Esophagus squamous epithelium (tissue), 4 donors: ENCODE measurements around the gene RBM19.

Source experiments
- POLR2A ChIP-seq, 4 donors: fragments of 450-650 bp; IDR thresholded peaks; one replicate each; pipeline ENCODE4 v1.6.1; 2017; ENCODE audit warnings: antibody characterized with exemption in 4 of 4, mild to moderate bottlenecking in 4 of 4, moderate library complexity in 3 of 4
- TF ChIP-seq, protein P1 (sequence below), 6 experiments: fragments of 450-650 bp in 4 of 6; fragments of 200-600 bp in 2 of 6; sonication (generic) in 2 of 6; IDR thresholded peaks; one replicate each; pipeline ENCODE4 v1.5.1; 2016 to 2019; ENCODE audit warnings: antibody characterized with exemption in 6 of 6, mild to moderate bottlenecking in 4 of 6, moderate library complexity in 4 of 6

DNA sequence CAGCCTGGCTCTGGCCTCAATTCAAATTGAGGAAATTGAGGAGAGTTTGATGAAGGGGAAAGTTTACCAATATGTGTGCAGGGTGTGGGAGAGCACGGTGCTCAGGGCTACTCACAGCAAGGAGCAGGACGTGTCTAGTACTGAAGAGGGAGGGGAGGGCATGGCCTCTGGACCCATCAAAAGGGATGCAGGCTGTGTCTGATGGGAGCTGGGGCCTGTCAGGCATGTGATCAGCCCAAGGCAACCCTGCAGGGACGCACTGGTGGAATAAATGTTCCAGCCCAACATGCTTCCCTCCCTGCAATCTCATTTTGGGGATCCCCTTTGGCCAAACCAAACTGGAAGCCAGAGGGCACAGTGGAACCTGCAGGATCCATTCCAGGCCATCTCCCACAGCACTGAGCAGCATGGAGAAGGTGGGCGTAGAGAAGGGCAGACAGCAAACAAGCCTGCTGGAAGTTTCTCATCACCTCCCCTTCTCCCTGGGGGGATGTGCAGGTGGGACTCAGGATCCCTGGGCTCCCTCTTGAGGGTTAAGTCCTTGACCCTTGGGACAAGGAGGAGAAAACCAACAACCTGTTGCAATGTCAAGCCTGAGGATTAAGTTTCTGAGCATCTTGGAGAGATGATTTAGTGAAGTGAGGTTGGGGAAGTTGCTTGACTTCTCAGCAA, 17.8 kb upstream of the RBM19 start:
- TF ChIP-seq POLR2A (IDR thresholded peaks at IDR 0.05): no peak
- TF ChIP-seq, protein P1, sequence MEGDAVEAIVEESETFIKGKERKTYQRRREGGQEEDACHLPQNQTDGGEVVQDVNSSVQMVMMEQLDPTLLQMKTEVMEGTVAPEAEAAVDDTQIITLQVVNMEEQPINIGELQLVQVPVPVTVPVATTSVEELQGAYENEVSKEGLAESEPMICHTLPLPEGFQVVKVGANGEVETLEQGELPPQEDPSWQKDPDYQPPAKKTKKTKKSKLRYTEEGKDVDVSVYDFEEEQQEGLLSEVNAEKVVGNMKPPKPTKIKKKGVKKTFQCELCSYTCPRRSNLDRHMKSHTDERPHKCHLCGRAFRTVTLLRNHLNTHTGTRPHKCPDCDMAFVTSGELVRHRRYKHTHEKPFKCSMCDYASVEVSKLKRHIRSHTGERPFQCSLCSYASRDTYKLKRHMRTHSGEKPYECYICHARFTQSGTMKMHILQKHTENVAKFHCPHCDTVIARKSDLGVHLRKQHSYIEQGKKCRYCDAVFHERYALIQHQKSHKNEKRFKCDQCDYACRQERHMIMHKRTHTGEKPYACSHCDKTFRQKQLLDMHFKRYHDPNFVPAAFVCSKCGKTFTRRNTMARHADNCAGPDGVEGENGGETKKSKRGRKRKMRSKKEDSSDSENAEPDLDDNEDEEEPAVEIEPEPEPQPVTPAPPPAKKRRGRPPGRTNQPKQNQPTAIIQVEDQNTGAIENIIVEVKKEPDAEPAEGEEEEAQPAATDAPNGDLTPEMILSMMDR (IDR thresholded peaks at IDR 0.05): no peak
